Dedifferentiated amniotic fluid mesenchymal stem cell (primary cell): ENCODE results near the gene VSTM2B.

ENCODE experiments used
- DNase-seq: peaks from one replicate; pipeline ENCODE4 v3.0.0-alpha.2; 2016; ENCODE audit errors: extremely low spot score

VSTM2B gene

DNA sequence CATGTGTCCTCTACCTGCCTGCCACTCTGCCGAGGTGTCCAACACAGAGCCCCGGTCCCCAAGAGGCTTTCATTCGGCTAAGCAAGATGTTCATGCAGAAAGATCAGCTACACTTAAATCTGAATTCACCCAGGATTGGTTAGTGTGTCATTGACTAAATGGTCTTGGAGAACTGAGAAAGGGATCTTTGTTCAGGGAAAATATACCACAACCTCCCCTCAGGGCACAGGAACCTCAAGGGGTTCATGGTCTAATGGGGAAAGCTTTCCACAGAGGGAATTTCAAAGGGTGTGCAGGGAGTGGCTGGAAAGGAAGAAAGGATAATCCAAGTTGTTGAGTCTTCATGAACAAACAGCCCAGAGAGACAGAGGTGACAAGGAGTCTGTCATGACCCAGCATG lies 65.9 kb downstream of the VSTM2B start:
- DNase-seq = no peak

DNA sequence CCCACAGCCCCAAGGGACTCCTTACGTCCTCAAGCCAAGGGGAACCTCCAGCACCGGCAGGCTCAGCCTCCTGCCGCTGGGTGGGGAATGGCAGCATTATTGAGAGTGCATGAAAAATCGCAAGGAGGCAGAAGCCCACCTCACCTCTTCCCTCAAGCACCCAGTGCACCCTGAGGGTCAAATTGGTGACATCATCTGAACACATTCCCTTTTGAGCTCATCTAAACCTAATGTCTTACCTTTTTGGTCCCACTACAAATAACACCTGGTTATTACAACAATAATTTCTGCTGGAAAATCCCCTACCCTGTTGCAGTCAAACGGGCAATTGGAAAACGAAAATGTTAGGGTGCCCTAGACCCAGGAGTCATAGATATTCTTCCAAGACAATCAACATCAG lies 68.1 kb downstream of the VSTM2B start:
- DNase-seq = no peak

DNA sequence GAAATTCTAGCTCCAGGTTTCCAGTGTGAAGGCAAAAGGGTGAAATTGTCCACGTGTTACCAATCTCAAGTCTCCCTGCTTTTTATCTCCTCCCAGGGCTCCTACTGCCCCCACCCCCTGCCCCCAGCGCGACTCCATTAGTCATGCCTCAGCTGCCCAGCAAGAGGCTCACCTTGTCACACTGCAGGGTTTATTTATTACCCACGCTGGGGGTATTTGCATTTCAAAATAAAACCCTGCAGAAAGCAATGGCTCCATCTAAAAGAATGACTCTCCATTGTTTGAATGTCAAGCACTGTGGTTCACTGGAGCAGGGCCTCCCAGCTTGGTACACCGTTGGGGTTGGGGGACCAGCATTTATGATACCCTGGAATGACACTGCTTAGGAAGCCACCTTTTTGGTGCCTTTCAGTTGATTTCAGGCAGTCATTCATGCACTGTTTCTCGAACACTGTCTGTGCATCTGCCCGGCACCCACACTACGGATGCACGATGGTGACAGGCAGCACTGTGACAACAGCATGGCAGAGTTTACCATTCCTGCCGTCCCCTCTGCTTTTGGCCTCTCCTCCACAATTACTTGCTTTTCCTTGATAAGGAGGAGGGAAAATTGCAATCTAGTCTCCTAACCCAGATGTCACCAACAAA lies 70.4 kb downstream of the VSTM2B start:
- no peak for DNase-seq

DNA sequence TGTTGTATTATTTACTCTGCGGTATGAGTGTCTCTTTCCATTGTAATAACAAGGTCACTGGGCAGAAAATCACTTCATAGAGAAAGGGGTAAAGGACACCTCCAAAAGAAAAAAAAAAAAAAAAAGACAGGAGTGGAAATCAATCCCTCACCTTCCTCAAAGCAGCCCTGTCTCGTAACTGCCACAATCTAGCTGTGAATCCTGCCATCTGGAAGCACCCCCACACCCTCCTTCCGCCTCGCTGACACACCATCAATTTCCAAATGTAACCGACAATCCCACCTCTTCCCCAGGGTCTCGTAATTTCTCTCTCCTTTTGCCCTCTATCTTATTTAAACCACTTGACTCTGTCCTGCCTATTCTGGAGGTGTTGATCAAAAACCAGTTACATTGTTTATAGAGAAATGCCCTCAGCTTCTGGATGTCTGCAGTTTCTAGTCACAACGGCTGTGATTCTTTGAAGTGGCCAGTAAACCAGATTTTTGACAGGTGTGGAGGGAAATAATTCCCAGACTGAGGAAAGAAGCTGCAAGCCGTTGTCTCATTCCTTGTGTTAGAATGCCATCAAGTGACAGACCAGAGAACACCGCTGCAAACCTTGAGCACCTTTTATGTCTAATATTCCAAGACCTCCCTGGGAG lies 71.2 kb downstream of the VSTM2B start:
- no peak for DNase-seq

DNA sequence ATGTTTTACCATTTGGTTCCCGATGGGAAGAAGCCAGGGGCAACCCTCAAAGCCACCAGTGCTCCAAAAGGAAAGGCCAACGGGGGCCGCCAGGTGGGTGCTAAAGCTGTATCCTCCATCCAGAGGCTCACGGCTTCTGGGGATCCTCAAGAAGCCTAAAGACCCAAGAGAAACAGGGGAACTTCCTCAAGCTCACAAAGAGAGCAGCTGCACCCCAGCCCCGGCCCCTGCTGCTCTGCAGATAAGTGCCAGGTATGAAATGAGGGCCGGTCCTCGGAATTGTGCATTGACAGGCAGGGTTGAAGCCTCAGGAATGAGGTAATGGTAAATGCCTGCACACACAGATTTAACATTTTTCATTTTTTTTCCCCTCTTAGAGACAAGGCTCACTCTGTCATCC lies 72.2 kb downstream of the VSTM2B start:
- no peak for DNase-seq

DNA sequence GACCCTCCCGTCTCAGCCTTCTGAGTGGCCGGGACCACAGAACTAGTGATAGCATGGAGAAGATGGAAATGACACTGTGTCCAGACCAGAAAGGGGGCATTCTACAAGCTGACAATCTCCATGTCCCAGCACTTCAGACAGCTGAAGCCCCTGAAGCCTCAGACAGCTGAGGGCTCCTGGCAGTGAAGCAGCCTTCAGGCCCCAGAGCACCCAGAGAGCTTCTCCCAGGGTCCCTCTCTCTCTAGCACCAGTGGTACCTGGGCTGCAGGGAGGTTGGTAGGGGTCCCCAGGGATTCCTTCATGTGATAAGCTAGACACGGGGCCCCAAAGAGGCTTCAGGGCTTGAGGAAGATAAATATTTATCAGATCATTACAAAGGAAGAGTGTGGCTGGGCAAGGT lies 72.7 kb downstream of the VSTM2B start:
- DNase-seq = no peak

DNA sequence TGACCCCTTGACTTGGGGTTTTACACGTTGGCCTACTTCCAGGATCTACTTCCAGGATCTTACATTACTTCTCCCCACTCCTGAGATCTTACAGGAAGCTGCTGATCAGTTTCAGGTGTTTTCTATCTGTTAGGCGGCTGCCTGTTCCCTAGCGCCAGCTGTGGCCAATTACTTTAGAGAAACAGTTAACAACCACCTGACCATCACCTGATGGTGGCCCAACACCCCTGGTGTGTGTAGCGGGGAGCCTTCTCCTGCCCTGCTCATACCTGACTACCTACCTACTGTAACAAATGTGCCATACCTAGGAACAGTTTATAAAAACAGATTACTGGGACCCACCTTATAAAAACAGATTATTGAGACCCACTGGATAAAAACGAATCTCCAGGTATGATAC lies 77.5 kb downstream of the VSTM2B start:
- no peak for DNase-seq

DNA sequence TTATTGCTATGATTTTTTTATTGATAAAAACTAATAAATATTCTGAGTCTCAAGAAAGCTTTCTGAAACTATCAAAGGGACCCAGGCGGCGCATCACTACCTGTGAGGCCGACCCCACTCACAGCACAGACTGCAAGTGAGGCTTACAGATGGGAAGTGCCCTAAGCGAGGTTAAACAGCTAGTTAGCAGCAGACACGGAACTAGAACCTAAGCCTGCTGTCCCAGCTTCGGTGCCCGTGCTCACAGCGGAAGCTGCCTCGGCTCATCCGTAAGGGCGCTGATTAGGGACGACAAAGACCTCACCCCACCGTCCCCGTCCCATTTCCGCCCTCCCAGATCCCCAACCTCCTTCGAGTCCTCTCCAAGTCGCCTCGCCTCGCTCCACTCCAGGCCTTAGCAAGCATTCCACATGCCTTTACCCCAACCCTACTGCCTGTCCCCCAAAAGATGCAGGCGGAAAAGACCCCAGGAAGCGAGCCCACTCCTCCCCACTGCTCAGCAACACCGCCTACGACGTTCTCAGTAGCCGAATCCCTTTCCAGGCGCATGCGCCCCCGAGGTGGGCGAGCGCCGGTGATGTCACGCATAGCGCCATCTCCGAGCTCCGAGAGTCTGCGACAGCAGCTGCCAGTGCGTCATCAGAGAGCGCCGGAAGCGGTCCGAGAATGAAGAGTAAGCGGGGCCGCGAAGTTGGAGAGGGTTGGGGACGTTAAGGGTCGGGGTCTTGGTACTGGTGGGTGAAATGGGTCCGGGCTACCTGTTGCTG lies 80.0 kb downstream of the VSTM2B start, which contains the start of gene POP4:
POP4 (plus strand) TSS at position 631 of the 767 bp plus-strand sequence; CDS start at position 667, 36 bp downstream.
- DNase-seq = peak; percentile 97

DNA sequence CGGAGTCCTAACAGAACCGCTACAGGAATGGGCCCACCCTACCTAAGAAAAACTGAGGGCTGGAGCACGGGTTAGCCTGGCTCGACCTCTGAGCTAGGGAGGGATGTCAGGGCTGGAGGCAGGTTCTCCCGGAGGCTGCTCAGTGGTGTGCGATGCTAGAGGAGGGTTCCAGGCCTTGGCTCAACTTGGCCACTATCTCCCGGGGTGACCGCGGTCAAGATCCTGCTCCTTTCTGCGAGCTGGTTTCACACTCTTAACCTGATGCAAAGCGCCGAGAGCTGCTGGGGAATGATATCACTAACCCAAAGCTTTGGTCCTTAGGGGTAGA lies 80.6 kb downstream of the VSTM2B start:
- no peak for DNase-seq

DNA sequence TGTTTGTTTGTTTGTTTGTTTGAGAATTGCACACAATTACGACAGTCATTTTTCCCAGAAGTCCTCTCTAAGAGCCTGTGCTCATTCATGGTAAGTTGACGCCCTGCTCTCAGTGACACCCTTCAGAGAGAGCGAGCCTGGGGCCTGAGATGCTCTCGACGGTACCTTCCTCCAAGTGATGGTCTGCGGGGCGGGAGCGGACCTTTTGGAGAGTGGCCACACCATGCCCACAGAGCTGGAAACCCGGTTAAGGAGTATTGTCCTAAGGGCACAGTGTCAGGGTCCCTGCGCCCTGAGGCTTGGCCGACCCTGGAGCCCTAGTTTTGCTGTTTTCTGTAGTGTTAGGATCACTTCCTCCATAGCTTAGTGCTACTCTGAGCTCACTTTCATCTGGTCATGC lies 83.8 kb downstream of the VSTM2B start:
- no peak for DNase-seq

DNA sequence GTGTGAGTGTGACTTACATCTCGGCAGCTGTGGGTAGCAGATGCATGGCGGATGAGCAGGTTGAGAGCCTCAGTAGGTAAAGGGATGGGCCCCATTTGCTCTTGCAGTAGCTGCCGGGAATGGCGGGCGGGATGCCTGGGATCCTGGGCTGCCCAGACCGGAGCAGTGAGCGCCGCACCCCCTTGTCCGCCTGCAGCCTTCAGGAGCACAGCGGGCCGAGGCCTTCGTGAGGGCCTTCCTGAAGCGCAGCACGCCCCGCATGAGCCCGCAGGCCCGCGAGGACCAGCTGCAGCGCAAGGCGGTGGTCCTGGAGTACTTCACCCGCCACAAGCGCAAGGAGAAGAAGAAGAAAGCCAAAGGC lies 84.4 kb downstream of the VSTM2B start:
- DNase-seq = no peak

DNA sequence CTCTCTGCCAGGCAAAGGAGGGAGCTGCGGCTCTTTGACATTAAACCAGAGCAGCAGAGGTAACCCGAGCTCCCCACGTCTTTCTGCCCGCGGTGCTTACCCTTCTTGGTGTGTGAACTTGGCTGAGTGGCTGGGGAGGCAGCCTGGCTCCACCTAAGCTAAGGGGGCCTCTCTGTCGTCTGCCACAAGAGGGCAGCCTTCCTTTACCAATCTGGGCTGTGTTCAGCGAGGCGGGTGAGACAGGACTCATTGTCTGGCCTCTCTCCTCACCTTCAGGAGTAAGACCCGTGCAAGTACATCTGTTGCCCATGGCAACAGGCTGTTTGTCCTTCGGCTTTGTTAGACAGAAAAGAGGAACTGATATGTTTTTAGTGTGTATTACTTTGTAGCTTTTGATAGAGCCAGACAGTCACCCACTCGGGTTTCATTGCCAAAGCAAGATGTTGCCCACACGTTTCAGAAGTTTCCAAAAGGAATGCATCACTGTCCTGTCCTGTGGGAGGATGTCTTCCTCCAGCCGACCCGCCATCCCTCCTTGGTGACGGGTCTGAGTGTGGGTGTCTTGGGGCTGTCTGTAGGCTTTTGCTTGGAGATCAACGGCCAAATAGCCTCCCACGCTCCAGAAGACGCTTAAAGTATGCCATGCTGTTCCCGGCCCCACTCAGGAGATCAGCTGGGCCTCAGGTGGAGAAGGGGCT lies 84.9 kb downstream of the VSTM2B start:
- peak; percentile 83 for DNase-seq

DNA sequence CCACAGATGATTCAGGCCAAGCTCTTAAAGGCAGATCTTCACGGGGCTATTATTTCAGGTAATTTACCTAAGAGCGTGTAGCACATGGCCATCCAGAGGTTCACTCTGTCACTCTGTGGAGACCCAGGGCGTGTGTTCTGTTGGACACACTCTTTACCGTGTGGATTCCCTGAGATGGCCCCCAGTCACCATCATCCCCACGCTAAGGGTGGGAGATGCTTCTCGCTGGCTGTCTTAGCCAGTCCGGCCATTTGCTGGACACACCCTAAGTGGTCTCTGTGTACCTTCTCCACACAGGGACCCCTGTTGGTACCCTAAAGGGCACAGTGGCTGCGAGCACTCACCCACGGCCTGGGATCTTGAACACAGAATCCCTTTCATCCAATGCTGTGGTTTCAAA lies 86.3 kb downstream of the VSTM2B start:
- DNase-seq = no peak

DNA sequence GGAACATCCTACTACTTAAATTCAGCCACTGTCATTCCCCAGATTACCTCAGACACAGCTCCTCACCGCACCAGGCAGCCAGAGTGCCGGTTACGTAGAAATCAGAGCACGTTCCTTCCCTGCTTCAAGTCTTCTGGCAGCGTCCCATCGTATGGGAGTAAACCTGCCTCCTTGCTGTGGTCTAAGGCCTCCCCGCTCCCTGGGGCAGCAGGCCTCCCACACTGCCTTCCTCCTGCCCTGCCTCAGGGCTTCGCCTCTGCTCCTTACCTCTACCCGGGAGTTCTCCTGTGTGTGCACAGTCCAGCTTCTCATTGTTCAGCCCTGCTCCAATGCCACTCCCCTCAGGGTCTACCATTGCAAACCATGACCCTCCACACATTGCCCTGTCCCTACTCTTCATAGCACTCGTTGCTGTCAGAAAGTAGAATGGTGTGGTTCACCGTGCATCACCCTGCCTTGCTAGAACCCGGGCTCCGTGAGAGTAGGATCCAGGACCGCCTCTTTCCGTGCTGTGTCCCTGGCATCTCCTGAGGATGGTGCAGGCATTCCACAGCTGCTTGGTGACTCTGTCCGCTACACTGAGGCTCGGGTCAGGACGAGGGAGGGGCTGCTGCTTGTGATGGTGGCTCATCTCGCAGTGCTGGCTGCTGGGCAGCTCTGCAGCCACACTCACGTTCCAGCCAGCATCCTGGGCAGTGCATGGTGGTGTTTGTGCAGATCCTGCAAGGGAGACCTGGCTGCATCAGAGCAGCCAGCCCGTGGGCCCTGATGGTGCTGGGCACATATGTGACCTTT lies 87.2 kb downstream of the VSTM2B start:
- DNase-seq = no peak

DNA sequence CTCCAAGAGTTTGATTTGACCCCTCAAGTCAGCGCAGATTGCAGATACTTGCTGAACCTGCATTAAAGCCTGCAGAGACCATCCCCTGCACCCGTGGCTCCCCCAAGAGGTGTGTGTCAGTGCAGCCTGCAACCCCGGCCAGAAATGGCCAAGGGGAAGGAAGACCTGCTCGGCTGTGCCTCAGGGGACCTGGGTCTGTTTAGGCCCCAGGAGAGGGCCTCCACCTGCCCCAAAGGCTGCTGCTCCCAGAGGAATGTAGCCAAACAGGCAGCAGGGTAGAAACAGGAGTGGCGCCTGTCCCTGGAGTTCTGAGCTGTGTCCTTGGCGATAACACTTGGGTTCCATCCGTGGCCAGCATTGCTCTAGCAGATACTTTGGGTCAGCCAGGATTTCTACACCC lies 88.3 kb downstream of the VSTM2B start:
- DNase-seq = no peak
